ENCODE results near the gene SLC9A1. TPM values are rescaled to one million over a fixed set of nuclear protein-coding genes. Genes with fewer than 3 reads are reported as not detected.

The SLC9A1 gene
- polyA plus RNA-seq, 3 donors: 4.5 to 14.2 (median 4.6) TPM

DNA sequence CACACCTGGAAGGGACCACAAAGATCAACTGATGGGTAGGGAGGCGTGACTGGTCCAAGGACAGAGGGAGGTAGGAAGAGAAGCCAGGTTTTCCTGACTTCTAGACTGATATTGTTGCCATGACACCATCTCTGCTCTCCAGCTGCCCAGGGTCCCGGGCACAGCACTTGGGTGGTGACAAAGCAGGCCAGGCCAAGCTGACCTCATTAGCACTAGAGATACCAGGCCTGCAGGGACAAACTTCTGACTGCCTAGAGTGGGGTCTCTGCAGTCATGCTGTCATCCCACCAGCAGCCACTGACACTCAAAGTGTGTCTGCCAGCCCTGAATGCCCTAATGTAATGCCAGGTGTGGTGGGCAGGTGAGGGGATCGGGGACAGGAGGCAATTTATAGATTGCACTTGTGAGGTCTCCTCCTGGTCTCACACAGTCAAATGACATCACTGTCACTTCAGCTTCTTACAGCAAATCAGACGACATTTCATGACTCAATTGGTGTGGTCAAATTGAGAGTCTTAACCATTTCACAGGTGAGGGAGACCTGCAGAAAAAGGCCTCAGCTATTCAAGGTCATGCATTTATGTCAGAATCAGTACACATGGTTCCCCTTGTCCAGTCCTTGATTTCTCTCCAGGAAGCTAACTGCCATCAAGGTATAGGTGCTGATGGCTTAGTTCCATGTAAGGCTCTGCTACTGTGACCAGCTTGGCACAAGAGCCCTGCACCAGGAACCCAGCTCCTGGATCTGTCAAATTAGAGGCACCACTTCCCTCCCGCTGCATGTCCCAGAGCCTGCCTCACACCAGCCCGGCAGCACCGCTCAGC is 2.7 kb downstream of the SLC9A1 start:
- peaks cover 54 to 66% of the 10 kb centered on the region in 2 donors for H3K4me1 ChIP-seq (ENCODE audit: control insufficient read depth in 1 of 2, insufficient read depth in 2 of 2, low read length in 2 of 2)
- H3K9ac ChIP-seq (ENCODE audit: insufficient read depth, low read length, poor library complexity, severe bottlenecking): peak overlapping the region; percentile 94
- intact Hi-C loops (cut with micrococcal nuclease): loop anchor here in 1 of 2 donors (5.0 kb wide), 1 partner anchor 35 kb away; no protein-coding TSS in a partner anchor
- 78% methylated on average over 5 of the region's 7 CpGs for WGBS (ENCODE audit: insufficient coverage)
- Mint-ChIP-seq H3K4me1 (peaks cover 67% of the 10 kb centered on the region), H3K9me3 (no peaks in the 10 kb centered on the region), H3K27ac (peak overlapping the region in 6 of 7 donors; percentile 49 to 99 (median 87)), H3K27me3 (ENCODE audit: low read depth in 3 of 3) (peaks cover 0 to 2% (median 2%) of the 10 kb centered on the region in 3 donors), H3K36me3 (peaks cover 19 to 34% of the 10 kb centered on the region in 2 donors), H3K4me3 (peak overlapping the region; percentile 87 to 97)
- peaks cover 2 to 13% of the 10 kb centered on the region in 2 donors for H3K36me3 ChIP-seq (replicated peaks in 1 of 2; ENCODE audit: control insufficient read depth in 1 of 2, insufficient read depth in 2 of 2, low read length in 2 of 2)
- TF ChIP-seq, protein P1, sequence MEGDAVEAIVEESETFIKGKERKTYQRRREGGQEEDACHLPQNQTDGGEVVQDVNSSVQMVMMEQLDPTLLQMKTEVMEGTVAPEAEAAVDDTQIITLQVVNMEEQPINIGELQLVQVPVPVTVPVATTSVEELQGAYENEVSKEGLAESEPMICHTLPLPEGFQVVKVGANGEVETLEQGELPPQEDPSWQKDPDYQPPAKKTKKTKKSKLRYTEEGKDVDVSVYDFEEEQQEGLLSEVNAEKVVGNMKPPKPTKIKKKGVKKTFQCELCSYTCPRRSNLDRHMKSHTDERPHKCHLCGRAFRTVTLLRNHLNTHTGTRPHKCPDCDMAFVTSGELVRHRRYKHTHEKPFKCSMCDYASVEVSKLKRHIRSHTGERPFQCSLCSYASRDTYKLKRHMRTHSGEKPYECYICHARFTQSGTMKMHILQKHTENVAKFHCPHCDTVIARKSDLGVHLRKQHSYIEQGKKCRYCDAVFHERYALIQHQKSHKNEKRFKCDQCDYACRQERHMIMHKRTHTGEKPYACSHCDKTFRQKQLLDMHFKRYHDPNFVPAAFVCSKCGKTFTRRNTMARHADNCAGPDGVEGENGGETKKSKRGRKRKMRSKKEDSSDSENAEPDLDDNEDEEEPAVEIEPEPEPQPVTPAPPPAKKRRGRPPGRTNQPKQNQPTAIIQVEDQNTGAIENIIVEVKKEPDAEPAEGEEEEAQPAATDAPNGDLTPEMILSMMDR (IDR thresholded peaks at IDR 0.05): no peak
- peaks cover 60% of the 10 kb centered on the region for H4K20me1 ChIP-seq (ENCODE audit: insufficient read depth, low read length)
- H3K9me3 ChIP-seq (replicated peaks in 1 of 2; ENCODE audit: control insufficient read depth in 1 of 2, insufficient read depth in 1 of 2, low read length in 2 of 2): no peaks in the 10 kb centered on the region
- H3K27ac ChIP-seq (ENCODE audit: low read depth in 1 of 2, low read length in 2 of 2): peak overlapping the region in 1 of 2 donors; percentile 97
- no peak overlapping the region for H2AFZ ChIP-seq (ENCODE audit: insufficient read depth, low read depth, low read length, poor library complexity, severe bottlenecking)
- H3K27me3 ChIP-seq (ENCODE audit: control insufficient read depth in 2 of 2, insufficient read depth in 2 of 2, low read length in 2 of 2): no peaks in the 10 kb centered on the region
- peak overlapping the region in 2 of 3 experiments; percentile 14 to 84 for H3K4me3 ChIP-seq (replicated peaks in 1 of 3; ENCODE audit: low read depth in 2 of 3, low read length in 3 of 3)
- DNase-seq: no peak
- H3K79me2 ChIP-seq (ENCODE audit: insufficient read depth, low read length): peaks cover 75% of the 10 kb centered on the region
- H3K4me2 ChIP-seq (replicated peaks; ENCODE audit: extremely low read depth, low read length, poor library complexity, severe bottlenecking): peak overlapping the region; percentile 92

DNA sequence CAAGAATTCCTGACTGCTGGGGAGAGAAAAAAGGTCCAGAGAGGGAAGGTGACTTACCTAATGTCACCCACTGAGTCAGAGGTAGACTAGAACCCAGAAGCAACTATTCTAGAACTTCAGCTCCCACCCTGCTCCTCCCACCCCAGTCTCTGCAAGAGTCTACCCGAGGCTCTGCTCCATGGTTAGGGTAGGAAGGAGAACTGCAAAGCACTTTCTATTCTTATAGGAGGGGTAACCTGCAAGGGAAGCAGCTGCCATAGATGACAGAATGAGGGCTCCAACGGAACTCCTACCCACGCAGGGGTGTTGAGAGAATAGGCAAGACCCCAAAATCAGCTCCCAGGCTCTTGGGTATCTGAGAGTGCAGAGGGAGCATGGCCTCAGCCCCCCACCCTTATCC is 4.3 kb downstream of the SLC9A1 start:
- Mint-ChIP-seq H3K27me3 (ENCODE audit: low read depth in 3 of 3) (peaks cover 0 to 2% (median 2%) of the 10 kb centered on the region in 3 donors), H3K9me3 (no peaks in the 10 kb centered on the region), H3K36me3 (peaks cover 28 to 47% of the 10 kb centered on the region in 2 donors), H3K4me1 (peaks cover 63% of the 10 kb centered on the region), H3K27ac (peak overlapping the region in 1 of 7 donors; percentile 18), H3K4me3 (no peak overlapping the region)
- Histone ChIP-seq H3K4me3 (replicated peaks in 1 of 3; ENCODE audit: low read depth in 2 of 3, low read length in 3 of 3) (no peak overlapping the region), H4K20me1 (ENCODE audit: insufficient read depth, low read length) (peaks cover 70% of the 10 kb centered on the region), H3K36me3 (replicated peaks in 1 of 2; ENCODE audit: control insufficient read depth in 1 of 2, insufficient read depth in 2 of 2, low read length in 2 of 2) (peaks cover 8 to 23% of the 10 kb centered on the region in 2 donors), H3K9me3 (replicated peaks in 1 of 2; ENCODE audit: control insufficient read depth in 1 of 2, insufficient read depth in 1 of 2, low read length in 2 of 2) (no peaks in the 10 kb centered on the region), H2AFZ (ENCODE audit: insufficient read depth, low read depth, low read length, poor library complexity, severe bottlenecking) (no peak overlapping the region), H3K9ac (ENCODE audit: insufficient read depth, low read length, poor library complexity, severe bottlenecking) (no peak overlapping the region), H3K4me1 (ENCODE audit: control insufficient read depth in 1 of 2, insufficient read depth in 2 of 2, low read length in 2 of 2) (peaks cover 49 to 61% of the 10 kb centered on the region in 2 donors), H3K79me2 (ENCODE audit: insufficient read depth, low read length) (peaks cover 91% of the 10 kb centered on the region), H3K27ac (ENCODE audit: low read depth in 1 of 2, low read length in 2 of 2) (no peak overlapping the region), H3K27me3 (ENCODE audit: control insufficient read depth in 2 of 2, insufficient read depth in 2 of 2, low read length in 2 of 2) (no peaks in the 10 kb centered on the region), H3K4me2 (replicated peaks; ENCODE audit: extremely low read depth, low read length, poor library complexity, severe bottlenecking) (no peak overlapping the region)
- DNase-seq: no peak
- intact Hi-C loops (cut with micrococcal nuclease): loop anchor here in 1 of 2 donors (5.0 kb wide), 1 partner anchor 33 kb away; no protein-coding TSS in a partner anchor
- TF ChIP-seq, protein P1 (IDR thresholded peaks at IDR 0.05): no peak
- 40% methylated on average over 1 of the region's 3 CpGs for WGBS (ENCODE audit: insufficient coverage)
